Stimulated activated CD4-positive, alpha-beta T cell treated with anti-CD3 and anti-CD28 coated beads, Interleukin-2, amount 100 ng/mL, for 48 hours (primary cell): Measurements from ENCODE around the gene TP53RK.

Source experiments
- DNase-seq, 2 donors: peaks; one replicate each; pipeline ENCODE4 v3.0.0-alpha.2; 2020

The TP53RK gene

DNA sequence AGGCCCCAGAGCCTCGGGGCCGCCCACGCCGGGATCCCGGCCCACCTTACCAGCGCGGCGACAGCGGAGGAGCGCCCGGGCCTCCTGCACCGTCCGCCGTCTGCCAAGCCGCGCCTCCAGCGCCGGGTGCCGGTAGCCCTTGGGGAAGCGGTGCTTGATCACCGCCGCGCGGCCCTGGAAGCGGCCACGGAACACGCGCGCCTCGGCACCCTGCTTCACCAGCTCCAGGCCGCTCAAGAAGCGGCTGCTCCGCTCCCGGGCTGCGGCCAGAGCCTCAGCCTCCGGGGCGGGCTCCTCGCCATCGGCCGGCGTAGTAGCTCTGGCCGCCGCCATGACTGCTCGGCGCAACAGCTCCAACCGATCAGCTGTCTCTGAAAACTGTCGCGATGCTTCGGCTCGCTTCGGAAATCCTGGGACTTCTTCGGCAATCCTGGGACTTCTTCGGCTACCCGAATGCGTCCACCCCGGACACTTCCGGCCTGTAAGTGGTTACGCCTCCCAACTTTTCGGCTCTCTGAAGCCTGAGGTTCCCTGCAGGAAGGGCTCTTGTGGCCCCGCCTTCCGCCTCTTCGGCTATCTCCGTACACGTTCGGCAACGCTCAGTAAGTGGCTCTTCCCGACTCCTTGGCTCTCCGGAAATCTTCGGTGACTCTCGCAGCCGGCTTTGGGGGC lies at the start of gene TP53RK:
Gene TP53RK, minus strand, starts transcription at position 363 of the 672 bp plus-strand sequence. Its CDS starts 30 bp downstream, at position 333.
- DNase-seq, result peak; percentile 88 to 95

DNA sequence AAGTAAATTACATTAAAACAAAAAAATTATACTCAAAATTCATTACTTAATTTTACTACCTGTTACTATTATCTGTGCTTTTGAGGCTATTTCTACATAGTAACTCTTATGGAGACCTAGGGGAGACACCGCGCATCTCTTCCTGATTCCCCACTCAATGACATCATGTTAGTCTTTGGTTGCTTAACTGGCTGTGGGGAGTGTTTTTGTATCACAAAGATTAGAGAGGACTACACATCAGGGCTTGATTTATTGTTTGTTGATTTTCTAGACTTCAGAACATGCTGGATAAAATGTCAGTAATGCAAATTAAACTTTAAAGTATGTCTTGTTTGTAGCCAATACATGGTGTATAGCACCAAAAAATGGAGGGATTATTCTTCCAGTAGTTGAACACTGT lies 46.2 kb upstream of the TP53RK start:
- DNase-seq, result no peak

DNA sequence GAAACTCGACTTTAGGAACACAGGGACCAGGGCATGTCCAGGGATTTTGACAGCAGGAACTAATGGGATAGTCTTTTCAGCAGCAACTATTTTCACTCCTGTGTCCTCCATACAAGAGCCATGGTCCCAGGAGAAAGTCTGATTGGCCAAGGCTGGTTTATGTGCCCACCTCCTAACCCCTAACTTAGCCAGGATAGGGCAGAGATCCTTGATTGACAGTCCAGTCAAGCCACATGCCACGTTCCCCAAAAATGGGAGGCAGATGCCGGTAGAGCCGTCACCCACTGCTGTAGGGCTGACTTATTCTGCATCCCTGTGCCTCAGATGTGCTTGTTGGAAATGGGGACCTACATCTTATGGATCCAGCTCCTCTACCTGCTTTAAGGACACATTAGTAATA lies 42.5 kb upstream of the TP53RK start:
- DNase-seq, result no peak

DNA sequence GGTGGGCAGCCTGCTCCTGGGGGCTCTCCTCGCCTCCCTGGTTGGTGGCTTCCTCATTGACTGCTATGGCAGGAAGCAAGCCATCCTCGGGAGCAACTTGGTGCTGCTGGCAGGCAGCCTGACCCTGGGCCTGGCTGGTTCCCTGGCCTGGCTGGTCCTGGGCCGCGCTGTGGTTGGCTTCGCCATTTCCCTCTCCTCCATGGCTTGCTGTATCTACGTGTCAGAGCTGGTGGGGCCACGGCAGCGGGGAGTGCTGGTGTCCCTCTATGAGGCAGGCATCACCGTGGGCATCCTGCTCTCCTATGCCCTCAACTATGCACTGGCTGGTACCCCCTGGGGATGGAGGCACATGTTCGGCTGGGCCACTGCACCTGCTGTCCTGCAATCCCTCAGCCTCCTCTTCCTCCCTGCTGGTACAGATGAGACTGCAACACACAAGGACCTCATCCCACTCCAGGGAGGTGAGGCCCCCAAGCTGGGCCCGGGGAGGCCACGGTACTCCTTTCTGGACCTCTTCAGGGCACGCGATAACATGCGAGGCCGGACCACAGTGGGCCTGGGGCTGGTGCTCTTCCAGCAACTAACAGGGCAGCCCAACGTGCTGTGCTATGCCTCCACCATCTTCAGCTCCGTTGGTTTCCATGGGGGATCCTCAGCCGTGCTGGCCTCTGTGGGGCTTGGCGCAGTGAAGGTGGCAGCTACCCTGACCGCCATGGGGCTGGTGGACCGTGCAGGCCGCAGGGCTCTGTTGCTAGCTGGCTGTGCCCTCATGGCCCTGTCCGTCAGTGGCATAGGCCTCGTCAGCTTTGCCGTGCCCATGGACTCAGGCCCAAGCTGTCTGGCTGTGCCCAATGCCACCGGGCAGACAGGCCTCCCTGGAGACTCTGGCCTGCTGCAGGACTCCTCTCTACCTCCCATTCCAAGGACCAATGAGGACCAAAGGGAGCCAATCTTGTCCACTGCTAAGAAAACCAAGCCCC lies 36.2 kb upstream of the TP53RK start:
- DNase-seq, result no peak

DNA sequence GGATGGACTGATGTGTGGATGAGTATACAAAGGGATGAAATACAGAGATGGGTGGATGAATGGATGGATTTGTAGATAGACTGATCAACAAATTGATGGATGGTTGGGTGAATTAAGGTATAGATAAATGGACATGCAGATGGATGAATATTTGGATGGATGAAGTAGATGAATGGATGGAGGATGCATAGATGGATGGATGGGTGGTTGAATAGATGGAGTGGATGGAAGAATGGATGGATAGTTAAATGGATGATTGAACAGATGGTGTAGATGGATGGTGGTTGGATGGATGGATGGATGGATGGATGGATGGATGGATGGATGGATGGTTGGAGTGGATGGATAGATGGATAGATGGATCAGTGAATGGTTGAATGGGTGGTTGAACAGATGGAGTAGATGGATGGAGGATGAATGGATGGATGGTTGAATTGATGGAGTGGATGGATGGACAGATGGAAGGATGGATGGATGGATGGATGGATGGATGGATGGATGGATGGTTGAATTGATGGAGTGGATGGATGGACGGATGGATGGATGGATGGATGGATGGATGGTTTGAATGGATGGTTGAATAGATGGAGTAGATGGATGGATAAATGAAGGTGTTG lies 35.2 kb upstream of the TP53RK start:
- DNase-seq, result no peak

DNA sequence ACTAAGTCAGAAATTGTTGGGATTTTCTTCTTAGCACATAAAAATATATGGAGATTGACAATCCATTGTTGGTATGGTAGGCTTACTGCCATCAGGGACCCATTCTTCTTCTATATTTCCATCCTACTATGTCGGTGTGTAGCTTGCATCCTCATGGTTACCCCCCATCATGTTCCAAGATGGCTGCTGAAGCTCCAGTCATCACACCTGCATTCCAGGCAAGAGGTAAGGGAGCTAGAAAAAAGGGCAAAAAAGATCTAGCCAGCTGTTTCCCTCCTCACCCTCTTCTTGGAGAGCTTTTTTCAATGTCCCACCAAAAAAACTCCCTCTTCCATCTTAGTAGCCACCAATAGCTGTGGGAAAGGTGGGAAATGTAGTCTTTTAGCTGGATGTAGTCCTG lies 33.8 kb upstream of the TP53RK start:
- no peak for DNase-seq

DNA sequence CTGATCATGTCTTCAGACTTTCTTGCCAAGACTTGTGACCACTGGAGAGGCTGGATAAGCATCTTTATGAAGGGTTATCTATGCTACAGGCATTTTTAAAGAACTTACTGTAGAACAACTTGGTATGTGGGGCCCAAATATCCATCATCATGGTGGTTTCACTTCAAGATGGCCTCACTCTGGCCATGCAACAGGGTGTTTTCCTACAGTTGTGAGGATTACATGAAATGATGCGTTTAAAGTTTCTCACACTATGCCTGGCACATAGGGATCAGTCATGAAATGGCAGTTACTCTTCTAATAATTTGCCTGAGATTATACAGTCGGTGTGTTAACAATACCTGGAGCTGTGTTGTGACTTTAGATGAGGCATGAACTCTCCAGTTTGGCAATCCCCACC lies 33.2 kb upstream of the TP53RK start:
- no peak for DNase-seq

DNA sequence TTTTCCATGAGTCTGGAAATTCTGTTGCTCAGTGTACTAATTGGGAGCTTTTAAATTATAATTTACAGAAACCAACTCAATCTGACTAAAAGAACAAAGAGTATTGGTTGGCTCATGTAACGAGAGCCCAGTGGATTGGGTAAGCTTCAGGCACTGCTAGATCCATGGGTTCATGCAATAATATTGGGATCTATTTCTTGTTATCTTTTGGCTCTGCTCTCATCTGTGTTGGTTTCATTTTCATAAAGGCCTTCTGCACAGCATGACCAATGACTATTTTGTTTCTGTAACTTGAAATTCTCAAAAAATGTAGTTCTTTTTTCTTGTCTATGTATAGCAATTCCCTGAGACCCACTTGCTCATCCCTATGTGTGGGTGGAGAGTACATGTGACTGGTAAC lies 32.2 kb upstream of the TP53RK start:
- no peak for DNase-seq

DNA sequence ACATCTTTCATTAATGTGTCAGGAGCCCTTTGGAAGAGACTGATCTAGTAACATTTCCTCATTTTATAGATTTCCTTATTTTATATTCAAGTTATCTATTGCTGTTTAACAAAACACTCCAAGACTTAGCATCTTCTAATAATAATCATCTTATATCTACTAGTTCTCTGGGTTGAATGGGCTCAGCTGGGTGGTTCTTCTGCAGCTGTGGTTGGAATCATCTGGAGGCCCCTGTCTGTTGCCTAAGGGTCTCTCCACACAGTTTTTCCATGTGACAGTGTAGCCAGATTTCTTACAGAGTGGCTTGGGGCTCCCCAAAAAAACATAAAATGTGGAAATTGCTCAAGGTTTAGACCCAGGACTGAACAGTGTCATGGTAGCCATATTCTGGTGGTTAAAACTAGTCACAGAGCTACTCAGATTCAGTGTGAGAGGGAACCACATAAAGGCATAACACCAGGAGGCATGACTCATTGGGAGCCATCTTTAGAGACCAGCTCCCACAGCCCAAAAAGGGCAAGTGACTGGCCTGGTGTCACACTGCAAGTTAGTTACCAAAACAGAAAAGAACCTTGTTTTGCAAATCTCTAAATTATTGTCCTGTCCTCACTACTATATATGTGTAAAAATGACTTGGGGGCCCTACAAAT lies 31.7 kb upstream of the TP53RK start:
- no peak for DNase-seq

DNA sequence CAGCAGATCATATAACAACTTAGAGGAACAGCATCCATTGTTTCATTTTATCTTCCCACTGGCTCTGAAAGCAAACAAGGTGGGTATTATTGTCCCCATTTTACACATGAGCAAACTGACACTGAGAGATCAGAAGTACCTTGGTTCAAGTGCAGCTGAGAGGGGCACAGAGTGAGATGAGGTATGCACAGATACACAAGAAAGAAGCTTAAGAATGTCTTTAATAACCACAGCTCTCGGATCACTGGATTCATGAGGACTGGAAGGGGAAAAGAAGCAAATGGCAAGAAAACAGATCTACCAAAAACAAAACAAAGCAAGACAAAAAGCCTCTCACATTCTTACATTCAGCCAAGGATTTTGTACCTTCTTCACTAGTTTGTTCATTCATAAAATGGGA lies 30.8 kb upstream of the TP53RK start:
- DNase-seq, result no peak

DNA sequence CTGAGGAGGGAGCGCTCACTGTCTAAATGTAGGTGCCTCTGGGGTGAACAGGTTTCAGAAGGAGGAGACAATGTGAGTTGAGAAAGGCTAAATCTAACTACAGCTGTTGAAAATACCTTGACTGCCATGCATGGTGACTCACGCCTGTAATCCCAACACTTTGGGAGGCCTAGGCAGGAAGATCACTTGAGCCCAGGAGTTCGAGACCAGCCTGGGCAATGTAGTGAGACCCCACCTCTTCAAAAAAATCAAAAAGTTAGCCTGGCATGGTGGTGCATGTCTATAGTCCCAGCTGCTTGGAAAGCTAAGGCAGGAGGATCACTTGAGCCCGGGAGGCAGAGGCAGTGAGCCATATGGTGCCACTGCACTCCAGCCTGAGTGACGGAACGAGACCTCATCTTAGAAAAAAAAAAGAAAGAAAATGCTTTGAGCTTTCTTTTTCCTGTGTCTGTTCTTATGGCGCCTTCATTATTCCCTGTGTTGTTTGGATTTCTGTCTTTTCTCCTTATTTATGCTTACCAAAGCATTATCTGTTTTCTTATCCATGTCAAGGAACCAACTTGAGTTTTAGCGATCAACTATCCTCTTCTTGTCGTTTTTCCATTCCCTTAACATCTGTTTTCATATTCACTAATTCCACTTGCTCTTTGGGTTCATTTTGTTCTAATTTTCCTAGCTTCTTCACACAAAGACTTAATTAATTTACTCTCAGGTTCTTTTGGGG lies 28.7 kb upstream of the TP53RK start:
- DNase-seq, result no peak

DNA sequence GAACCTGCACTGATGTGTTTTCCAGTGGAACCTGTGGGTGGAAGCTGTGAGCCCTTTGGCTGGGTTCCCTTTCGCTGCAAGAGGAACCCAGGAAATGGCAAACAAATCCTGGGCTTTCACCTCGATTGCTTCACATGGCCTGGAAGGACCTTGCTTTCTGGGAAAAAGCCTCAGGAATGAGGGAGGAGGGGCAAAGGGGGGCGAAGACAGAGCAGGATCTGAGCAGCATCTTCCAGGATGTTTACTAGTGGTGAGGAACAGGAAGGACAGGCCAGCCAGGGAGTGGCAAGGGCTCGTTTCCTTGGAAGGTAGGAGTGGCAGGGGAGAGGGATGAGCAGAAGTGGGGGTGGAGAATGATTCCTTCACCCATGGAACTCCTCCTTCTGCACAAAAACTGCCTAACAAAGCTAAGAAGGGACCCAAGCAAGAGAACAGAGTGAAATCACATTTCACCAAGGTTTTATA lies 26.1 kb upstream of the TP53RK start:
- DNase-seq, result no peak

DNA sequence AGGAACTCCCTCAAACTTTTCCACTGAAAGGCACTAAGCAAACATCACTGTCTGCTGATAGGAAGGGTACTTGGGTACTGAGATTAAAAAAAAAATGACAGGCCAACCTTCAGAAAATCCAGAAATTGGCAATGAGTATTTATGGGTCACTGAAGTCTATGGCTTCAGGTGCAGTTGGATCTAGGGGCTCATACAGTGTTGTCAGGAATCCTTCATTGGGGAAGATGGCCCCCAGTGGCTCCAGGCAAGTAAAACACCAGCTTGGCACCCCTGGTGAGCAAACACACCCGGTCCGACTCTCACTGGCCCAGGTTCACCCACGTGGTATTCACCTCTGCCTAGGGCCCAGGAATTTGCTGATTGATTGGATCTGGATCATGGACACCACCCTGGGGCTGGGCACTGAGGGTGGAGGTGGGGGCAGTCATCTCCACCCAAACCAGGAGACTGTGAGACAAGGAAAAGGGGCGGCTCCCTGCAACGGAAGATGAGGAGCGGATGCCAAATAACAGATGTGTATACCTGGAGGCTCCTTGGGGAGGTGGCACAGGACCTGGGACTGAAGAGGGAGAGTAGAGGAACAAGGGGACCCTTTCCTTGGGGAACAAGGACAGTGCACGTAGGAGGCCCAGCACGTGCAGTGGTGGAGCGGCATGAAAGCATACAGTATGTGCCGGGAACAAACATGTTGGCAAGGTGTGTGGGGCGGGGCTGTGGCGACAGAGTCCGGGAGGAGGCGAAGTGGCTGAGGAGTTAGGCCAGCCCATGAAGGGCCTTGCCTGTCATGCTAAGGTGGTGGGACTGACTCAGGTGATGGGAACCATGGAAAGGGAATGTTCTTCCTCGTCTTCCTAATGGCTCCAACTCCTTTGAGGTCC lies 25.0 kb upstream of the TP53RK start:
- DNase-seq, result no peak

DNA sequence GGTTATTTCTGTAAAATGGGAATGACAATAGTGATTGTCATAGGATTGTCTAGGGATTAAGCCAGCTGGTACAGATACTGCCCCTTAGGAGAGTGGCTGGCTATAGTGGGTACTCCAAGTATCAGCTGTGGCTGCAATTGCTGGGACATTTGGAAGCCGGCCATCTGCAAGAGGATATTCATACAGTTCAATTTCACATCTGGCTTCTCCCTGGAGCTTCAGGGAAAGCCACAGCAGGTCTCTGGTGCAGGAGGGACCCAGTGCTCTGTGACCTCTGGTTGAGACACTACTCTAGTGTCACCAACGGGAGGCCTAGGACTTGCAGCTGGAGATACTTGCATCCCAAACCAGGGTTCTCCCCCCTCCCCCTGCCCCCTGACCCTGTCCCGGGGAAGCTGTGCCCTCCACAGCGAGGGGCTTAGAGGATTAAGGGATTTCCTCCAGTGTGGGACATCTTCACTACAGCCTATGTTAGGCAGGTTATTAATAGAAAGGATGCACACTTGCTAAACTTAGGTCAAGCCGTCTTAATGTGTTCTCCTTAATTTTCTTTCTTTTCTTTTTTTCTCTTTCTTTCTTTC lies 22.9 kb upstream of the TP53RK start:
- DNase-seq, result no peak

DNA sequence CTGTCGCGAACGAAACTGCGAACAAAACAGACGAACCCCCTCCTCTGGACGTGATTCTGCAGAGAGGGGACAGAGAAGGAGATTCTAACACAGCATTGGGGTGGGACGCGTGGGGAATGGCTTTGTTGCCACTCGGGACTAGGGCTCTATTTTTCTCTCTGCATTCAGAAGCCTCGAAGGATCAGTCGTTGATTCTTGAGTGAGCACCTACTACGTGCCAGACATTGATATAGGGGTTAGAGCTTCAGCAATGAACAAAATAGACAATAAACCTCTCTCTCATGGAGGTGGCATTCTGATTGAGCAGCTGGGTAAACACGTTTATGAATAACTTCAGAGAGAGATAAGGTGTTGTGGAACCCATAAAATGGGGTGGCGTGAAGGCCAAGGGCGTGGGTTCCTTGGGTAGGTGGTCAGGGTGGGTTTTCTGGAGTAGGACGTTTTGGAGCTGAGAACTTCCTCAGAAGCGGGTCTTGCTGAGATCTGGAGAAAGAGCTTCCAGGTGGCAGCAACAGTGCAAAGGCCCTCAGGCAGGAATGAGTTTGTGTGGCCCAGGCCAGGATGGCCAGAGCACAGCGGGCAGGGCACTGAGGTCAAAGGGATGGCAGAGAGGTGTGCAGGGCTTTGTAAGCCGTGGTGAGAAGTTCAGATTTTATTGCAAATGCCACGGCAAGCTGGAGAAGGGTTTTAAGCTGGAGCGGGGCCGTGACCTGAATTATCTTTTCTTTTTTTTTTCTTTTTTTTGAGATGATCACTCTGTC lies 21.1 kb upstream of the TP53RK start:
- no peak for DNase-seq

DNA sequence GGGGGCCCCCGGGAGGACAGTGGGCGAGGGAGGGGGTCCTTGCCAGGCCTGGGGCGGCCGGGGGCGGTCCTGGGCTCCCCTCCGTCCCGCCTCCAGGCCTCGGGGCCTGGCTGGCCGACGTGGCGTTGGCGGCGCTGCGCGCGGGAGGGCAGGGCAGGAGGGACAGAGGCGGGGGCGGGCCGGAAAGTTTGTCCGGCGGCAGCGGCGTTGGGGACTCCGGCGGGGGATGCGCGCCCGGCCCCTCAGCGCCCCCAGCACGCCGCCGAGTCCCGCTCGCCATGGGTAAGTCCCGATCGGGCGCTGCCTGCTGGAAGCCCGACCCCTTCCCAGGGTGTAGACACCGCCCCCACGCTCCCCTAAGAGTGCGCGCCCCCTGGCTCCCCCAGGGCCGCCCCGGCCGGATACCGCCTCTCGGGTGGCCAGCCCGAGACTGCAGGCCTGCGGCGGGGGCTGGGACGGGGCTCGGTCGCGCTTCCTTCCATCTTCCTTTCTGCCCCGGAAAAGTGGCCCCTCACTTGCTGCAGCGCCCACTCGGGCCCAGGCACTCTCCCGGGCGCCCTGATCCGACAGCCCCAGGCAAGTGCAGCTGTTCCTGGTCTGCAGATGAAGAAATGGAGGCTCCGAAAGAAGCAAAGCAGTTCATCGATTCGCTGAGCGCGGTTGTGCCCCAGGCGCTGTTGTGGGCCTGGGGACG lies 20.4 kb upstream of the TP53RK start, which contains the start of gene SLC2A10:
Gene SLC2A10, plus strand, starts transcription at position 191 of the 694 bp plus-strand sequence. Its CDS starts 88 bp downstream, at position 279.
- no peak for DNase-seq

DNA sequence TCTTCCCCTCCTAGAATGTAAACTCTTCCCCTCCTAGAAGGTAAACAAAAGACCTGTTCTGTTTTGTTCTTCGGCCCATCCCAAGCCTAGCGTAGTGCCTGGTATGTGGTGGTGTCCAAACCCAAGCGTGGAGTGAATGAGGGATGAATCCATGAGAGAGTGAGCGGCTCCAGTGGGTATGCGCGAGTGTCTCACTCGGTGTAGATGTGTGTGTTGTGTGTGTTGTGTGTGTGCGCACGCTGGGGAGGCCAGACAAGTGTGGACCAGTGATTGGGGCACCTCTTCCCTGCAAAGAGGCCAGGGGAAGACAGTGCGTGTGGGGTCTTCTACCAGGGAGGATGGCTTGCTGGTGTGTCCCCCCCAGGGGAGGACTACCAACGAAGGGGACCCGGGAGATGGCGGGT lies 19.8 kb upstream of the TP53RK start:
- no peak for DNase-seq

DNA sequence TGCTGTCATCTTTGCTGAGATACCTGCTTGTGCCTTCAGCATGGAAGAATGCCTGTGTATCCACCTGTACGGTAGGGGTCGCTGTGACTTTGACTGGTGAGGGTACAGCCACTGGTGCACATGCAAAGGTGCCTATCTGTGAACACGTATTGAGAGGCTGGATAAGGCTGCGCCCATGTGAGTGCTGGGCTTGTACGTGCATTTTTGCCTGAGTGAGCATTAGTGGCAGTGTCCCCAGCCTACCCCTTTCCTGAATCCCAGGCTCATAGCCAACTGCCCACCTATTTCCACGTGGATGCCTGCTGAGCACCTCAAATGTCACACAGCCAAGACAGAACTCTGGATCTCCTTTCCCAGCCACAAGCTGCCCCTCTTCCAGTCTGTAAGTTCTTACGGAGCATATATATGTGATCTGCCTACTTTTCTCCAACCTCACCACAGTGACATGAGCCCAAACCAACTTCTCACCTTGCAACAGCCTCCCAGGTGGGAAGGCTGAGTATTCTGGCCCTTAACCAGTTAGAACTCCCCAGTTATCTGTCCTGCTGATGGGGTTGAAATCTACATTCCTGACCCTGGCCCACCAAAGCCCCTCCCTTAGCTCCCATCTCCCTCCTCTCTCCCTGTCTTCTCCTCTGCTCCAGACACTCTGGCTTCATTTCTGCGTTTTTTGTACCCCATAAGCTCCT lies 19.1 kb upstream of the TP53RK start:
- peak in 1 of 2 donors; percentile 12 for DNase-seq

DNA sequence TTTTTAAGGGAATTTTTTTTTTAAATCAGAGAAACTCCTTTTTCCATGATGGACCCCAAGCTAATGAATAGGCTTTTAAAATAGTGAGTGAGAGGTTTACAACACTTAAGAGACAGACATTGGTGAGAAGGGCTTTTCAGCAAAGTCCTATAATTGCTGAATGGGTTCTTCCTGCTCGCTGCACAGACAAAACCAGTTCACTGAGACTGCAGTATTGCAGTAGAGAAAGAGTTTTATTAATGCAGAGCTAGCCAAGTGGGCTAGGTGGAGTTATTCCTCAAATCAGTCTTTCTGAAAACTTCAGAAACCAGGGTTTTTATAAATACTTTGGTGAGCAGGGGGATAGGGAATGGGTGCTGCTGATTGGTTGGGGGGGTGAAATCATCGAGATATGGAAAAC lies 17.0 kb upstream of the TP53RK start:
- DNase-seq, result no peak
